Measurements from ENCODE around the gene PSMC3.

Gene PSMC3

GRCh38 chr11:47435687-47436086 is 9.4 kb upstream of the PSMC3 start:
- Histone ChIP-seq H3K4me3 (ENCODE audit: low read length) (no peak overlapping the region), H4K20me1 (ENCODE audit: control insufficient read depth, insufficient read depth, low read depth, low read length) (no peaks in the 10 kb centered on the region), H3K9me3 (ENCODE audit: control insufficient read depth, insufficient read depth, low read length) (no peaks in the 10 kb centered on the region), H3K79me2 (ENCODE audit: control insufficient read depth, low read length) (no peaks in the 10 kb centered on the region), H3K4me1 (ENCODE audit: control insufficient read depth, low read length) (no peaks in the 10 kb centered on the region), H3K27me3 (ENCODE audit: control insufficient read depth, low read length) (no peaks in the 10 kb centered on the region), H3K36me3 (ENCODE audit: control insufficient read depth, low read length) (no peaks in the 10 kb centered on the region), H3K4me2 (ENCODE audit: low read length) (no peak overlapping the region), H3F3A (ENCODE audit: control insufficient read depth, insufficient read depth) (no peaks in the 10 kb centered on the region), H3K27ac (ENCODE audit: low read depth, low read length) (no peak overlapping the region), H3K9me2 (replicated peaks; ENCODE audit: control insufficient read depth, low read length) (no peaks in the 10 kb centered on the region)
- TF ChIP-seq CTCF (IDR thresholded peaks at IDR 0.05; ENCODE audit: low read depth, low read length, poor library complexity, severe bottlenecking) (no peak), EZH2phosphoT487 (IDR thresholded peaks at IDR 0.05; ENCODE audit: borderline replicate concordance, low read length) (no peak)

DNA sequence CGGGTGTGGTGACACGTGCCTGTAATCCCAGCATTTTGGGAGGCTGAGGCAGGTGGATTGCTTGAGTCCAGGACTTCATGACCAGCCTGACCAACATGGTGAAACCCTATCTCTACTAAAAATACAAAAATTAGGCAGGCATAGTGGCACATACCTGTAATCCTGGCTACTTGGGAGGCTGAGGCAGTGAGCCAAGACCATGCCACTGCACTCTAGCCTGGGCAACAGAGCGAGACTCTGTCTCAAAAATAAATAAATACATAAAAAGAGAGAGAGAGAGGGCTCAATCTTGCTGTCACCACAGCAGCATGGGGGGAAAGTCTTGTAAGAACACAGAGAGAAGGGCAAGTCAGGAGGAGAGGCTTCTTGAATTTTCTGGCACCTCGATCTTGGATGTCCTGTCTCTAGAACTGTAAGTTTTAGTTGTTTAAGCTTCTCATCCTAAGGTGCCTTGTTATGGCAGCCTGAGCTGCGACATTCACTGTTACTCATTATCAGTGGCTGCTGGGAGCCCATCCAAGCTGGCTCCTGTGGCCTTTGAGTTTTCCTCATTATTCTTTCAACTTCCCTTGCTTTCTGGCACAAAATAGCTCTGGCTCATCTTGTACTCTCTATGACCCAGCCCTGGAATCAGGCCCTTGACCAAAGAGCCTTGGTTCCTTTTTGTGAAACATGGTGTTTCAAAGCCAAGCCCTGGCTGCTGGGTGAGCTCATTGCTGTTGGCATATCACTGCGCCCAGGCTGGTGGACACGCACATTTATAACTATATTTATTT is 8.0 kb upstream of the PSMC3 start:
- Histone ChIP-seq H3K4me2 (ENCODE audit: low read length) (no peak overlapping the region), H3K27me3 (ENCODE audit: control insufficient read depth, low read length) (no peaks in the 10 kb centered on the region), H3K36me3 (ENCODE audit: control insufficient read depth, low read length) (no peaks in the 10 kb centered on the region), H3K9me2 (replicated peaks; ENCODE audit: control insufficient read depth, low read length) (no peaks in the 10 kb centered on the region), H3K4me3 (ENCODE audit: low read length) (no peak overlapping the region), H3K79me2 (ENCODE audit: control insufficient read depth, low read length) (no peaks in the 10 kb centered on the region), H3K4me1 (ENCODE audit: control insufficient read depth, low read length) (no peaks in the 10 kb centered on the region), H3F3A (ENCODE audit: control insufficient read depth, insufficient read depth) (no peaks in the 10 kb centered on the region), H3K9me3 (ENCODE audit: control insufficient read depth, insufficient read depth, low read length) (no peaks in the 10 kb centered on the region), H4K20me1 (ENCODE audit: control insufficient read depth, insufficient read depth, low read depth, low read length) (no peaks in the 10 kb centered on the region), H3K27ac (ENCODE audit: low read depth, low read length) (no peak overlapping the region)
- no peak for TF ChIP-seq CTCF (IDR thresholded peaks at IDR 0.05; ENCODE audit: low read depth, low read length, poor library complexity, severe bottlenecking)
- no peak for TF ChIP-seq EZH2phosphoT487 (IDR thresholded peaks at IDR 0.05; ENCODE audit: borderline replicate concordance, low read length)

- Histone ChIP-seq H3K4me2 (ENCODE audit: low read length) (no peak overlapping the region), H3F3A (ENCODE audit: control insufficient read depth, insufficient read depth) (no peaks in the 10 kb centered on the region), H3K4me3 (ENCODE audit: low read length) (no peak overlapping the region), H4K20me1 (ENCODE audit: control insufficient read depth, insufficient read depth, low read depth, low read length) (no peaks in the 10 kb centered on the region), H3K4me1 (ENCODE audit: control insufficient read depth, low read length) (no peaks in the 10 kb centered on the region), H3K9me3 (ENCODE audit: control insufficient read depth, insufficient read depth, low read length) (no peaks in the 10 kb centered on the region), H3K9me2 (replicated peaks; ENCODE audit: control insufficient read depth, low read length) (no peaks in the 10 kb centered on the region), H3K79me2 (ENCODE audit: control insufficient read depth, low read length) (no peaks in the 10 kb centered on the region), H3K27ac (ENCODE audit: low read depth, low read length) (no peak overlapping the region), H3K36me3 (ENCODE audit: control insufficient read depth, low read length) (no peaks in the 10 kb centered on the region), H3K27me3 (ENCODE audit: control insufficient read depth, low read length) (no peaks in the 10 kb centered on the region)
- TF ChIP-seq CTCF (IDR thresholded peaks at IDR 0.05; ENCODE audit: low read depth, low read length, poor library complexity, severe bottlenecking): no peak
- no peak for TF ChIP-seq EZH2phosphoT487 (IDR thresholded peaks at IDR 0.05; ENCODE audit: borderline replicate concordance, low read length)
Measured at GRCh38 chr11:47433157-47433556, 6.9 kb upstream of the PSMC3 start.
